Neural crest cell (in vitro differentiated cells): Measurements from ENCODE around the gene CENPS. TPM values are rescaled to one million over a fixed set of nuclear protein-coding genes. Genes with fewer than 3 reads are reported as not detected.

Source experiments
- DNase-seq: peaks from one replicate; pipeline ENCODE4 v3.0.0; 2021; ENCODE audit warnings: low read depth, mixed read lengths, low spot score
- H3K27ac Mint-ChIP-seq: one replicate; pipeline ENCODE4 v1.8.0; 2021; ENCODE audit warnings: mild to moderate bottlenecking, mixed read lengths; ENCODE audit not compliant: unreplicated experiment
- H3K27me3 Mint-ChIP-seq: 2 replicates; pipeline ENCODE4 v1.8.0; 2021; ENCODE audit warnings: low read depth, mild to moderate bottlenecking, mixed read lengths
- H3K36me3 Mint-ChIP-seq: 2 replicates; pipeline ENCODE4 v1.8.0; 2021; ENCODE audit warnings: low read depth, mild to moderate bottlenecking, mixed read lengths
- H3K4me1 Mint-ChIP-seq: 2 replicates; pipeline ENCODE4 v1.8.0; 2021; ENCODE audit warnings: mixed read lengths
- H3K4me3 Mint-ChIP-seq: one replicate; pipeline ENCODE4 v1.8.0; 2021; ENCODE audit warnings: mild to moderate bottlenecking, mixed read lengths
- H3K9me3 Mint-ChIP-seq: 2 replicates; pipeline ENCODE4 v1.8.0; 2021; ENCODE audit warnings: mixed read lengths
- total RNA-seq: library from RNA; stranded (reverse); gene quantifications from 2 replicates; pipeline ENCODE4 v1.2.1, GENCODE V29; 2021
- TF ChIP-seq, protein P1 (sequence below): fragments of 200-600 bp; sonication (generic); conservative IDR thresholded peaks from 2 replicates; pipeline ENCODE4 v1.5.0; 2021; ENCODE audit warnings: antibody characterized with exemption, mild to moderate bottlenecking

Gene CENPS
- total RNA-seq, 1 donor from 2014 or later = 26.9 TPM

DNA sequence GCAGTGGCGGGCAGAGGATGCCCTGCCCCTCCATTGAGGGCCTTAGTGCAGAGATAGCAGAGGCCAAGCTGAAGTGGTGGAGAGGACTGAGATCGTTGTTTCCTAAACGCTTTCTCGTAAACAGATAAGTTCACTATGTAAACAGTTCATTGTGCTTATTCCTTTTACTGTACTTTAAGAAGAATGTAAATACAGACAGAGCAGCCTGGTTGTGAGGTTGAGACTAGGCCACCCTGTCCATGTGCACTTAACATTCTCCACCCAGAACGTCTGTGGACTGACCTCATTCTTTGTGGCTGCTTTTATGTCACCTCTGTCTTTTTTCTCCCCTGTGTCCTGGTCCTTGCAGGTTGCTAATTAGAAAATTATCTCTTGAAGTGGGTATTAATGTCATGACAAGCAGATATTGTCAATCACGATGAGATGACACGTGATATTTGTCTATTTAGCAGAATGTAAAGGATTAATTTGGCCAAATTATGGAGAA, 8.5 kb downstream of the CENPS start:
- no peaks in the 10 kb centered on the region for H3K27me3 Mint-ChIP-seq
- H3K4me1 Mint-ChIP-seq = peaks cover 8% of the 10 kb centered on the region
- H3K27ac Mint-ChIP-seq = no peak overlapping the region

DNA sequence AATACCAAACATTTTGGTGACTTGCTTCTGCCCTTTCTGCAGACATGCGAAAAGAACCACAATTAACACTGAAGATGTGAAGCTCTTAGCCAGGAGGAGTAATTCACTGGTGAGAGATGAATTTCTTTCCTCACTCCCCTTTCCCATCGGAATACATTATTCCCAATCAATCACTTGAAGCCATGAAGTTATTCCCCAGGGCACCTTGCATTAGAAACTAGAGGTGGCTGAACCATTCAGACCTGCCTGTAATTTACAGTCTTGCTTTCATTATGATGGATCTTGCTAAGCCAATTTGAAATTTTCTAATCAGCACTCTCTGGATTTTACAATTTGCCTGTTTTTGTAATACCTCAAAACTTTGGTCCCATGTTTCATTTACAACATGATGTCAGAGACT, 10.1 kb downstream of the CENPS start:
- Mint-ChIP-seq H3K36me3 (no peaks in the 10 kb centered on the region), H3K9me3 (no peaks in the 10 kb centered on the region), H3K4me1 (peaks cover 6% of the 10 kb centered on the region), H3K27ac (no peak overlapping the region), H3K27me3 (no peaks in the 10 kb centered on the region), H3K4me3 (no peak overlapping the region)
- no peak for DNase-seq
- TF ChIP-seq, protein P1, sequence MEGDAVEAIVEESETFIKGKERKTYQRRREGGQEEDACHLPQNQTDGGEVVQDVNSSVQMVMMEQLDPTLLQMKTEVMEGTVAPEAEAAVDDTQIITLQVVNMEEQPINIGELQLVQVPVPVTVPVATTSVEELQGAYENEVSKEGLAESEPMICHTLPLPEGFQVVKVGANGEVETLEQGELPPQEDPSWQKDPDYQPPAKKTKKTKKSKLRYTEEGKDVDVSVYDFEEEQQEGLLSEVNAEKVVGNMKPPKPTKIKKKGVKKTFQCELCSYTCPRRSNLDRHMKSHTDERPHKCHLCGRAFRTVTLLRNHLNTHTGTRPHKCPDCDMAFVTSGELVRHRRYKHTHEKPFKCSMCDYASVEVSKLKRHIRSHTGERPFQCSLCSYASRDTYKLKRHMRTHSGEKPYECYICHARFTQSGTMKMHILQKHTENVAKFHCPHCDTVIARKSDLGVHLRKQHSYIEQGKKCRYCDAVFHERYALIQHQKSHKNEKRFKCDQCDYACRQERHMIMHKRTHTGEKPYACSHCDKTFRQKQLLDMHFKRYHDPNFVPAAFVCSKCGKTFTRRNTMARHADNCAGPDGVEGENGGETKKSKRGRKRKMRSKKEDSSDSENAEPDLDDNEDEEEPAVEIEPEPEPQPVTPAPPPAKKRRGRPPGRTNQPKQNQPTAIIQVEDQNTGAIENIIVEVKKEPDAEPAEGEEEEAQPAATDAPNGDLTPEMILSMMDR = no peak

More for the DNA sequence above, 8.5 kb downstream of the CENPS start:
- no peak for DNase-seq
- TF ChIP-seq, protein P1 = no peak
- Mint-ChIP-seq H3K4me3 (peak overlapping the region; percentile 4), H3K9me3 (no peaks in the 10 kb centered on the region), H3K36me3 (no peaks in the 10 kb centered on the region)

DNA sequence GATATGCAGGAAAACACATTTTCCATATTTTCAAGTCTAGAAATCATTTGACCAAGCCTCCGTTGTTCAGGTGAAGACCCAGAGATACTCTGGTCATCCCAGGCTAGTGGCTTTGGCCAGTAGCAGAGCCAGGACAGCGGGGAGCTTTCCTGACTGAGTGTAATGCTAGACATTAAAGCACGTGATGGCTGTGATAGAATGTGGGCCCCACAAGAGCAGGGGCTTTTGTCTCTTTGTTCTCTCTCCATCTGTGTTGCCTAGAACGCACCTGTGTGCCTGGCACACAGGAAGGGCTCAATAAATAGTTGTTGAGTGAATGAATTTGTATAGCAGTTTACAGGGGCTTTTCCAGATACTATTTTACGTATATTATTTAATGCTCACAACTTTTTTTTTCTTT, 10.6 kb downstream of the CENPS start:
- no peaks in the 10 kb centered on the region for H3K36me3 Mint-ChIP-seq
- TF ChIP-seq, protein P1 = no peak
- no peak overlapping the region for H3K4me3 Mint-ChIP-seq
- no peak for DNase-seq
- no peak overlapping the region for H3K27ac Mint-ChIP-seq
- H3K27me3 Mint-ChIP-seq = no peaks in the 10 kb centered on the region
- no peaks in the 10 kb centered on the region for H3K9me3 Mint-ChIP-seq
- peaks cover 6% of the 10 kb centered on the region for H3K4me1 Mint-ChIP-seq

DNA sequence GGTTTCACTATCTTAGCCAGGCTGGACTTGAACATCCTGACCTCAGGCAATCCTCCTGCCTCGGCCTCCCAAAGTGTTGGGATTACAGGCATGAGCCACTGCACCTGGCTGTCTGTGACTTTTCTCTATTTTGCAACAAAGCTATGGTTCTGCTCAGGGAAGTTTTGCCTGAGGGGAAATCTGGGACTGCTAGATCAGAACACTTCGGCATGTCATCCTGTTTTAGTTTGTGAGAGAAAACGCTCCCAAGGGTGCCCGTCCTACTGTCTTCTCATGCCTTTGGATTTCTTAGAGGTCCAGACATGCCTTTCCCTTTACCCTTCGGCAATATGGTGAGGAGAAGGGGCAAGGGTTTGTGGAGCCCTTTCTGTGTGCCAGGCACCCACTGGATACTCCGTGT, 14.0 kb downstream of the CENPS start:
- Mint-ChIP-seq H3K9me3 (no peaks in the 10 kb centered on the region), H3K4me3 (no peak overlapping the region), H3K4me1 (no peaks in the 10 kb centered on the region), H3K36me3 (peaks cover 3% of the 10 kb centered on the region), H3K27ac (no peak overlapping the region), H3K27me3 (no peaks in the 10 kb centered on the region)
- TF ChIP-seq, protein P1 = no peak
- no peak for DNase-seq

DNA sequence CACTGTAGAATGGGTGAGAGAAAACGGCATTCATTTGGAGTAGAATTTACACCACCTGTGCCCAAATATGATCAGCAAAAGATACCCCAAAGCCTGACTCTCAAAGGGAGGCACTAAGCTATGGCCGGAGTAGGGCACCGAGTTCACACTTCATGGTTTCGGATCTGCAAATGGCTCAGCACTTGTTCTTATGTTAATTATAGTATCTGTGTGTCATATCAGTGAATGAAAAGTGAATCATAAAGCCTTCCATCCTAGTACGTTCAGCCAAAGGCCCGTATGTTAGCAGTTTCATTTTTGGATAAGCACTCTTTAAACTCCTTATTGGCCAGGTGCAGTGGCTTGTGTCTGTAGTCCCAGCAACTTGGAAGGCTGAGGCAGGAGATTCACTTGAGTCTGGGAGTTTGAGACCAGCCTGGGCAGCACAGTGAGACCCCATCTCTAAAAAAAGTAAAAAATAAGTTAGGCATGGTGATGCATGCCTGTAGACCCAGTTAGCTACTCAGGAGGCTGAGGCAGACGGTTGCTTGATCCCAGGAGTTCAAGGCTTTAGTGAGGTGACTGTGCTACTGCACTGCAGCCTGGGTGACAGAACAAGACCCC, 14.7 kb downstream of the CENPS start:
- Mint-ChIP-seq H3K27ac (no peak overlapping the region), H3K4me1 (peaks cover 3% of the 10 kb centered on the region), H3K27me3 (no peaks in the 10 kb centered on the region), H3K36me3 (peaks cover 3% of the 10 kb centered on the region), H3K9me3 (no peaks in the 10 kb centered on the region), H3K4me3 (no peak overlapping the region)
- TF ChIP-seq, protein P1 = no peak
- no peak for DNase-seq
